ENCODE results near the gene C3orf52.

Gene C3orf52

GRCh38 chr3:112074006-112074405, 12.2 kb upstream of the C3orf52 start:
- no peak overlapping the region for H3K9ac ChIP-seq (ENCODE audit: low read depth, low read length, poor library complexity, severe bottlenecking)
- no peaks in the 10 kb centered on the region for H3K79me2 ChIP-seq (ENCODE audit: insufficient read depth, low read length)
- H3K9me2 ChIP-seq (replicated peaks; ENCODE audit: low read depth, low read length) = no peaks in the 10 kb centered on the region
- no peaks in the 10 kb centered on the region for H3K9me3 ChIP-seq (ENCODE audit: insufficient read depth, low read depth, low read length)
- no peaks in the 10 kb centered on the region for H3K36me3 ChIP-seq (ENCODE audit: insufficient read depth, low read length)
- no peaks in the 10 kb centered on the region for H3F3A ChIP-seq (ENCODE audit: low read depth)
- H3K4me2 ChIP-seq (ENCODE audit: low read depth, low read length, poor library complexity, severe bottlenecking) = no peak overlapping the region
- peaks cover 55% of the 10 kb centered on the region for H3K27me3 ChIP-seq (ENCODE audit: insufficient read depth, low read length, poor library complexity, severe bottlenecking)
- peaks cover 4% of the 10 kb centered on the region for H3K4me1 ChIP-seq (ENCODE audit: insufficient read depth, low read length, poor library complexity, severe bottlenecking)
- H4K20me1 ChIP-seq (ENCODE audit: insufficient read depth, low read length, poor library complexity, severe bottlenecking) = no peaks in the 10 kb centered on the region
- TF ChIP-seq EZH2phosphoT487 (IDR thresholded peaks at IDR 0.05; ENCODE audit: borderline replicate concordance) = no peak
- TF ChIP-seq, protein P1, sequence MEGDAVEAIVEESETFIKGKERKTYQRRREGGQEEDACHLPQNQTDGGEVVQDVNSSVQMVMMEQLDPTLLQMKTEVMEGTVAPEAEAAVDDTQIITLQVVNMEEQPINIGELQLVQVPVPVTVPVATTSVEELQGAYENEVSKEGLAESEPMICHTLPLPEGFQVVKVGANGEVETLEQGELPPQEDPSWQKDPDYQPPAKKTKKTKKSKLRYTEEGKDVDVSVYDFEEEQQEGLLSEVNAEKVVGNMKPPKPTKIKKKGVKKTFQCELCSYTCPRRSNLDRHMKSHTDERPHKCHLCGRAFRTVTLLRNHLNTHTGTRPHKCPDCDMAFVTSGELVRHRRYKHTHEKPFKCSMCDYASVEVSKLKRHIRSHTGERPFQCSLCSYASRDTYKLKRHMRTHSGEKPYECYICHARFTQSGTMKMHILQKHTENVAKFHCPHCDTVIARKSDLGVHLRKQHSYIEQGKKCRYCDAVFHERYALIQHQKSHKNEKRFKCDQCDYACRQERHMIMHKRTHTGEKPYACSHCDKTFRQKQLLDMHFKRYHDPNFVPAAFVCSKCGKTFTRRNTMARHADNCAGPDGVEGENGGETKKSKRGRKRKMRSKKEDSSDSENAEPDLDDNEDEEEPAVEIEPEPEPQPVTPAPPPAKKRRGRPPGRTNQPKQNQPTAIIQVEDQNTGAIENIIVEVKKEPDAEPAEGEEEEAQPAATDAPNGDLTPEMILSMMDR (conservative IDR thresholded peaks at IDR 0.05; ENCODE audit: low read length) = no peak
- H3K4me3 ChIP-seq (ENCODE audit: low read length, poor library complexity, severe bottlenecking) = no peak overlapping the region
- H2AFZ ChIP-seq (ENCODE audit: low read length) = no peak overlapping the region

DNA sequence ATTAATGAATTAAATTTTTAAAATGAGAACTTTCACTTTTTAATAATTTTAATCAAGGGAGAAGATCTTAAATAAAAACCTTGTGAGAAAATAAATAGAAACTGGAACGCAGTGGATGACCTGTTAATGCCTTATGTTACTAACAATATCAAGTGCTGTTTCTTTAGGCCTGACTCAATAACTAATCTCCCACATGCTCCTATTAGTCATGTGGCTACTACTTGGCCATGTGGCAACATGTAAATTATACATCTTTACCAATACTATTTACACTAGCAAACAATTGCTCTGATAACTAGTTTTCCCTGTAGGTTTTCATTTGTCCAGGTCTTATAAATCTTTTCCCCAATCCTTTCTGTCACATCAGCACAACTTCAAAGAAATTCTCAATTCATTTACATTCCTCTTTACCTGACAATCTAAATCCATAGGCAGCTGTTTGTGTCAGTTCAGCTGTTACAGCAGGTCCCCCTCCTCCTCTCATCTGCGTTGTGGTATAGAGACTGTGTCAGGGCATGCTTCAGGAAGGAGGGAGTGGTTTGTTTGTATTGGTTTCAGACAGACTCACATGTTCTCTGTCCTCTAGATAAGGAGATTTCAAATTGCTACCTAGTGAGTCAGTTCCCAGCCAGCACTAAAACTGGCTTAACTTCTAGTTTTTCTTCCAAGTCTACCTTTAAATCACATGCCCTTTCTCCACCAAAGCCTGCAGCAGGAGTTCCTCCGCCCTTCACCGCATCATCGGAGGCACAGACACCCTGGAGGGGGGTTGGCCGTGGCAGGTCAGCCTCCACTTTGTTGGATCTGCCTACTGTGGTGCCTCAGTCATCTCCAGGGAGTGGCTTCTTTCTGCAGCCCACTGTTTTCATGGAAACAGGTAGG, 11.3 kb upstream of the C3orf52 start:
- H3K4me3 ChIP-seq (ENCODE audit: low read length, poor library complexity, severe bottlenecking) = no peak overlapping the region

DNA sequence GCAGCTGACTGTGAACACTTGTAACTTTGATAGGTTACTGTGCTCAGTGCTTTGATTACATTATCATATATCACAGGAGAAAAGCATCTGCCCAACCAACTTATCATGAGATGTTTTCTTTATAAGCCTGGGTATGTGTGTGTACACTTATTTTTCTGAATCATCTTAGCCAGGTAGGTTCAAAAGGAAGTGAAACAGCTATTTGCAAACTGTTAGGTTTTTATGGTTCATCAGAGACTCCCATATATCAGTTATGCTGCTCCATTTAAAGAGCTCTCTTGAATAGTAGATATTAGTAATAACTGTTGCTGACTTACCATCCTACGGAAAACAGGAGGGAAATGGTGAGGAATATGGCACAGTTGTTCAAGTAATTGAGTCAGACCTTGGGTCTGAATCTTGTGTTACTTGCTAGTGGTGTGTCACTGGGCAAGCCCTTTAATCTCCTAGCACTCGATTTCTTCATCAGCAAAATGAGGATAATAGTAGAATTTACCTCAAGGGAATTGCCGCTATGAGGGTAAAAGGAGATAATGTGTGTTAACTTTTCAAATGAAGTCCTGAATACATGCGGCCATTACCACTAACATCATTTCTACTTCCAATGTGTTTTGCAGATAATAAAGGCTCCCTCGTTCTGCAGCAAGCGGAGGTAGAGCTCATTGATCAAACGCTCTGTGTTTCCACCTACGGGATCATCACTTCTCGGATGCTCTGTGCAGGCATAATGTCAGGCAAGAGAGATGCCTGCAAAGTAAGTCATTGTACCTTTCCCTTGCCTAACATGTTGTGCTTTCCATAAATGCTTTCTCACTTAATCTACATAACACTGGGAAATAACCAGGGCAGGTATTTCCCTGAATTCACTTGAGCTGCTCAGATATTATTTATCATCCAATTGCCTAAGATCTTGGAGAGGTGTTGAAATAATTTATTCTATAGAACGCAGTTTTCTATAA, 7.8 kb upstream of the C3orf52 start:
- no peak overlapping the region for H3K4me3 ChIP-seq (ENCODE audit: low read length, poor library complexity, severe bottlenecking)
- no peak overlapping the region for H3K9ac ChIP-seq (ENCODE audit: low read depth, low read length, poor library complexity, severe bottlenecking)
- H3K4me1 ChIP-seq (ENCODE audit: insufficient read depth, low read length, poor library complexity, severe bottlenecking) = peaks cover 4% of the 10 kb centered on the region
- no peaks in the 10 kb centered on the region for H3K9me3 ChIP-seq (ENCODE audit: insufficient read depth, low read depth, low read length)
- TF ChIP-seq, protein P1 (conservative IDR thresholded peaks at IDR 0.05; ENCODE audit: low read length) = no peak
- no peak for TF ChIP-seq EZH2phosphoT487 (IDR thresholded peaks at IDR 0.05; ENCODE audit: borderline replicate concordance)
- peaks cover 97% of the 10 kb centered on the region for H3K27me3 ChIP-seq (ENCODE audit: insufficient read depth, low read length, poor library complexity, severe bottlenecking)
- no peak overlapping the region for H3K4me2 ChIP-seq (ENCODE audit: low read depth, low read length, poor library complexity, severe bottlenecking)
- H4K20me1 ChIP-seq (ENCODE audit: insufficient read depth, low read length, poor library complexity, severe bottlenecking) = no peaks in the 10 kb centered on the region
- H3F3A ChIP-seq (ENCODE audit: low read depth) = no peaks in the 10 kb centered on the region
- H3K79me2 ChIP-seq (ENCODE audit: insufficient read depth, low read length) = no peaks in the 10 kb centered on the region
- H2AFZ ChIP-seq (ENCODE audit: low read length) = no peak overlapping the region
- H3K9me2 ChIP-seq (replicated peaks; ENCODE audit: low read depth, low read length) = no peaks in the 10 kb centered on the region
- H3K36me3 ChIP-seq (ENCODE audit: insufficient read depth, low read length) = no peaks in the 10 kb centered on the region

More for the DNA sequence above, 11.3 kb upstream of the C3orf52 start:
- Histone ChIP-seq H3F3A (ENCODE audit: low read depth) (no peaks in the 10 kb centered on the region), H3K27me3 (ENCODE audit: insufficient read depth, low read length, poor library complexity, severe bottlenecking) (peaks cover 64% of the 10 kb centered on the region), H3K9ac (ENCODE audit: low read depth, low read length, poor library complexity, severe bottlenecking) (no peak overlapping the region), H3K4me1 (ENCODE audit: insufficient read depth, low read length, poor library complexity, severe bottlenecking) (peaks cover 4% of the 10 kb centered on the region), H3K9me2 (replicated peaks; ENCODE audit: low read depth, low read length) (no peaks in the 10 kb centered on the region), H3K4me2 (ENCODE audit: low read depth, low read length, poor library complexity, severe bottlenecking) (no peak overlapping the region), H4K20me1 (ENCODE audit: insufficient read depth, low read length, poor library complexity, severe bottlenecking) (no peaks in the 10 kb centered on the region), H3K36me3 (ENCODE audit: insufficient read depth, low read length) (no peaks in the 10 kb centered on the region), H3K79me2 (ENCODE audit: insufficient read depth, low read length) (no peaks in the 10 kb centered on the region), H3K9me3 (ENCODE audit: insufficient read depth, low read depth, low read length) (no peaks in the 10 kb centered on the region), H2AFZ (ENCODE audit: low read length) (no peak overlapping the region)
- TF ChIP-seq EZH2phosphoT487 (IDR thresholded peaks at IDR 0.05; ENCODE audit: borderline replicate concordance) = no peak
- TF ChIP-seq, protein P1 (conservative IDR thresholded peaks at IDR 0.05; ENCODE audit: low read length) = no peak
